K562 (cell line): Measurements from ENCODE around the gene VENTX. TPM values are rescaled to one million over a fixed set of nuclear protein-coding genes. Genes with fewer than 3 reads are reported as not detected.
A peak's percentile ranks its signal among the peaks of the same experiment; 100 is the strongest.

Experiments
- BMI1 ChIP-seq: fragments of 150-350 bp; IDR thresholded peaks from 2 replicates; pipeline ENCODE4 v1.6.1; 2014; ENCODE audit warnings: low read length
- CTBP1 ChIP-seq: fragments of 450-650 bp; IDR thresholded peaks from 2 replicates; pipeline ENCODE4 v1.6.1; 2016; ENCODE audit warnings: borderline replicate concordance
- EP400 ChIP-seq: fragments of 450-650 bp; IDR thresholded peaks from 2 replicates; pipeline ENCODE4 v1.6.1; 2017; ENCODE audit warnings: antibody characterized with exemption, mild to moderate bottlenecking, moderate library complexity
- HDAC1 ChIP-seq, 2 experiments: fragments of 450-650 bp; IDR thresholded peaks; 2 replicates each; pipeline ENCODE4 v1.6.1; 2016 to 2017; ENCODE audit warnings: inconsistent platforms in 1 of 2, mild to moderate bottlenecking in 1 of 2, moderate library complexity in 1 of 2
- HOXB6 ChIP-seq: fragments of 250-450 bp; sonication (Bioruptor Pico); IDR thresholded peaks from 2 replicates; pipeline ENCODE4 v1.5.1; 2022; ENCODE audit warnings: mild to moderate bottlenecking, borderline replicate concordance
- MECOM ChIP-seq: fragments of 250-450 bp; sonication (Bioruptor Pico); IDR thresholded peaks from 2 replicates; pipeline ENCODE4 v1.8.0; 2022; ENCODE audit warnings: inconsistent platforms
- MYC ChIP-seq, 2 experiments: fragments of 250-450 bp in 1 of 2; sonication (Bioruptor Pico) in 1 of 2; IDR thresholded peaks; 2 replicates each; pipeline versions ENCODE4 v1.5.1 to v1.6.1; 2012 to 2021; ENCODE audit warnings: low read depth in 2 of 2, borderline replicate concordance in 1 of 2, improper control_type of control experiment in 1 of 2, low read length in 1 of 2, mild to moderate bottlenecking in 1 of 2, moderate library complexity in 1 of 2
- NFRKB ChIP-seq: fragments of 450-650 bp; IDR thresholded peaks from 2 replicates; pipeline ENCODE4 v1.6.1; 2016; ENCODE audit warnings: low read depth
- NONO ChIP-seq, 2 experiments: fragments of 200-400 bp in 1 of 2; fragments of 450-650 bp in 1 of 2; formaldehyde crosslinking in 1 of 2; IDR thresholded peaks; 2 replicates each; pipeline ENCODE4 v1.6.1; 2017; ENCODE audit warnings: low read depth in 2 of 2, mild to moderate bottlenecking in 2 of 2, moderate library complexity in 2 of 2, low read length in 1 of 2
- PHF20 ChIP-seq: fragments of 450-650 bp; IDR thresholded peaks from 2 replicates; pipeline ENCODE4 v1.6.1; 2018; ENCODE audit not compliant: partially characterized antibody
- SRSF7 ChIP-seq: fragments of 200-400 bp; formaldehyde crosslinking; optimal IDR thresholded peaks from 2 replicates; pipeline ENCODE3; 2017; ENCODE audit warnings: mild to moderate bottlenecking, low read depth, low read length
- ZNF764 ChIP-seq: fragments of 250-450 bp; sonication (Bioruptor Pico); IDR thresholded peaks from 2 replicates; pipeline ENCODE4 v1.4.0; 2020; ENCODE audit warnings: low read depth, mild to moderate bottlenecking, moderate library complexity
- ZNF785 ChIP-seq: fragments of 250-450 bp; sonication (Bioruptor Pico); IDR thresholded peaks from 2 replicates; pipeline ENCODE4 v1.4.0; 2020; ENCODE audit warnings: mild to moderate bottlenecking
- polyA plus RNA-seq, 8 experiments: library from polyadenylated mRNA; depleted of rRNA in 4 of 8; stranded (reverse) in 5 of 8; unstranded in 3 of 8; fragments of >200 nt; fragmentation: Nextera tagmentation in 2 of 8; fragmentation: Illumina TruSeq in 1 of 8; extraction: Ambion mirVana in 2 of 8; extraction: Trizol in 1 of 8; gene quantifications; 2 replicates each; pipeline versions ENCODE4 v1.2.1 to v1.2.3, GENCODE V29; 2011 to 2014; ENCODE audit warnings: inconsistent platforms in 1 of 8, missing spikeins in 1 of 8
- total RNA-seq, 7 experiments: library from RNA; depleted of rRNA in 6 of 7; stranded (reverse); fragments of >200 nt in 6 of 7; fragmentation: Illumina TruSeq in 2 of 7; extraction: Trizol in 2 of 7; gene quantifications; 2 replicates each; pipeline versions ENCODE4 v1.2.1 to v1.2.3, GENCODE V29; 2011 to 2021; ENCODE audit warnings: low replicate concordance in 1 of 7
- TF ChIP-seq, protein P1 (sequence below): fragments of 450-650 bp; IDR thresholded peaks from 2 replicates; pipeline ENCODE4 v1.6.1; 2016; ENCODE audit warnings: antibody characterized with exemption
- TF ChIP-seq, protein P2 (sequence below): fragments of 450-650 bp; IDR thresholded peaks from 2 replicates; pipeline ENCODE4 v1.7.0; 2016; ENCODE audit warnings: borderline replicate concordance
- TF ChIP-seq, protein P3 (sequence below): fragments of 450-650 bp; IDR thresholded peaks from 2 replicates; pipeline ENCODE4 v1.6.1; 2018; ENCODE audit not compliant: partially characterized antibody
- TF ChIP-seq, protein P4 (sequence below): fragments of 450-650 bp; IDR thresholded peaks from 2 replicates; pipeline ENCODE4 v1.6.1; 2017; ENCODE audit warnings: mild to moderate bottlenecking, moderate library complexity

VENTX gene
- total and polyA plus RNA-seq, 9 of the 15 experiments (the other 6 are each of a cell fraction or from before 2014, with no cell fraction given) = 0.07 to 0.70 (median 0.20) TPM; not detected in 1

DNA sequence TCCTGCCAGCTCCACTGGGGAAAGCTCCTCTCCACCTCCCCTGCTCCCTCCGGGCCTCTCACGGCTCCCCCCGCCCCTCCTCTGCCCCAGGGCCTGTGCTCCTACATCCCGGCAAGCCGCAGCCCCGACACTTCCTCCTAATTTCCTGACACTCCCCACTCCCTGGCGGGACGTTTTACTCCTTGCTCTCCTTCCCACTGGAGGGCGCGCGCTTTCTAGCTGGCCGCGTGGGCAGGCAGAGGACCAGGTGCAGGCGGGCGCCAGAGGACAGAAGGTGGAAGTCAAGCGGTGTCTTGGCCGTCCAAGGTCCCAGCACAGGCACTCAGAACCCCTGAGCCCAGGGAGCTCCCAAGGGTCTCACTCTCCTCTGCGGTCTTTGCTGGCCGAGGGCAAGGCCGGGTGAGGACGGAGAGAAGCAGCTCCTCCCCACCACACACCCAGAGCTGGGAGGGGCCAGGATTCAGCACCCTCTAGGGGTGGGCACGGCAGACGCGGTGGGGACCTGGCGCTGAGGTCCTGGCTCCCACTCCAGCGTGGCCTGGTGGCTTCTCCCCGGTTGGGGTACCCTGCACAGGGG, 19.9 kb downstream of the VENTX start (continued):
- TF ChIP-seq, protein P1, sequence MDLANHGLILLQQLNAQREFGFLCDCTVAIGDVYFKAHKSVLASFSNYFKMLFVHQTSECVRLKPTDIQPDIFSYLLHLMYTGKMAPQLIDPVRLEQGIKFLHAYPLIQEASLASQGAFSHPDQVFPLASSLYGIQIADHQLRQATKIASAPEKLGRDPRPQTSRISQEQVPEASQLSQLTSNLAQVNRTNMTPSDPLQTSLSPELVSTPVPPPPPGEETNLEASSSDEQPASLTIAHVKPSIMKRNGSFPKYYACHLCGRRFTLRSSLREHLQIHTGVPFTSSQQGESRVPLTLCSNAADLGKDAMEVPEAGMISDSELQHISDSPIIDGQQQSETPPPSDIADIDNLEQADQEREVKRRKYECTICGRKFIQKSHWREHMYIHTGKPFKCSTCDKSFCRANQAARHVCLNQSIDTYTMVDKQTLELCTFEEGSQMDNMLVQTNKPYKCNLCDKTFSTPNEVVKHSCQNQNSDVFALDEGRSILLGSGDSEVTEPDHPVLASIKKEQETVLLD = no peak
- TF ChIP-seq MECOM (CRISPR knock-in tag) = no peak
- TF ChIP-seq SRSF7 = no peak
- no peak for TF ChIP-seq ZNF785 (CRISPR knock-in tag)
- peak; percentile 16 for TF ChIP-seq PHF20
- TF ChIP-seq CTBP1 = peak; percentile 84; the same call in 1 of the 2 replicates
- TF ChIP-seq, protein P2, sequence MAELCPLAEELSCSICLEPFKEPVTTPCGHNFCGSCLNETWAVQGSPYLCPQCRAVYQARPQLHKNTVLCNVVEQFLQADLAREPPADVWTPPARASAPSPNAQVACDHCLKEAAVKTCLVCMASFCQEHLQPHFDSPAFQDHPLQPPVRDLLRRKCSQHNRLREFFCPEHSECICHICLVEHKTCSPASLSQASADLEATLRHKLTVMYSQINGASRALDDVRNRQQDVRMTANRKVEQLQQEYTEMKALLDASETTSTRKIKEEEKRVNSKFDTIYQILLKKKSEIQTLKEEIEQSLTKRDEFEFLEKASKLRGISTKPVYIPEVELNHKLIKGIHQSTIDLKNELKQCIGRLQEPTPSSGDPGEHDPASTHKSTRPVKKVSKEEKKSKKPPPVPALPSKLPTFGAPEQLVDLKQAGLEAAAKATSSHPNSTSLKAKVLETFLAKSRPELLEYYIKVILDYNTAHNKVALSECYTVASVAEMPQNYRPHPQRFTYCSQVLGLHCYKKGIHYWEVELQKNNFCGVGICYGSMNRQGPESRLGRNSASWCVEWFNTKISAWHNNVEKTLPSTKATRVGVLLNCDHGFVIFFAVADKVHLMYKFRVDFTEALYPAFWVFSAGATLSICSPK = no peak
- TF ChIP-seq MYC (IDR thresholded peaks at IDR 0.05; ENCODE audit: low read depth, low read length) = peak; percentile 87
- no peak for TF ChIP-seq MYC (CRISPR knock-in tag; IDR thresholded peaks at IDR 0.05; ENCODE audit: borderline replicate concordance, low read depth)
- TF ChIP-seq, protein P3, sequence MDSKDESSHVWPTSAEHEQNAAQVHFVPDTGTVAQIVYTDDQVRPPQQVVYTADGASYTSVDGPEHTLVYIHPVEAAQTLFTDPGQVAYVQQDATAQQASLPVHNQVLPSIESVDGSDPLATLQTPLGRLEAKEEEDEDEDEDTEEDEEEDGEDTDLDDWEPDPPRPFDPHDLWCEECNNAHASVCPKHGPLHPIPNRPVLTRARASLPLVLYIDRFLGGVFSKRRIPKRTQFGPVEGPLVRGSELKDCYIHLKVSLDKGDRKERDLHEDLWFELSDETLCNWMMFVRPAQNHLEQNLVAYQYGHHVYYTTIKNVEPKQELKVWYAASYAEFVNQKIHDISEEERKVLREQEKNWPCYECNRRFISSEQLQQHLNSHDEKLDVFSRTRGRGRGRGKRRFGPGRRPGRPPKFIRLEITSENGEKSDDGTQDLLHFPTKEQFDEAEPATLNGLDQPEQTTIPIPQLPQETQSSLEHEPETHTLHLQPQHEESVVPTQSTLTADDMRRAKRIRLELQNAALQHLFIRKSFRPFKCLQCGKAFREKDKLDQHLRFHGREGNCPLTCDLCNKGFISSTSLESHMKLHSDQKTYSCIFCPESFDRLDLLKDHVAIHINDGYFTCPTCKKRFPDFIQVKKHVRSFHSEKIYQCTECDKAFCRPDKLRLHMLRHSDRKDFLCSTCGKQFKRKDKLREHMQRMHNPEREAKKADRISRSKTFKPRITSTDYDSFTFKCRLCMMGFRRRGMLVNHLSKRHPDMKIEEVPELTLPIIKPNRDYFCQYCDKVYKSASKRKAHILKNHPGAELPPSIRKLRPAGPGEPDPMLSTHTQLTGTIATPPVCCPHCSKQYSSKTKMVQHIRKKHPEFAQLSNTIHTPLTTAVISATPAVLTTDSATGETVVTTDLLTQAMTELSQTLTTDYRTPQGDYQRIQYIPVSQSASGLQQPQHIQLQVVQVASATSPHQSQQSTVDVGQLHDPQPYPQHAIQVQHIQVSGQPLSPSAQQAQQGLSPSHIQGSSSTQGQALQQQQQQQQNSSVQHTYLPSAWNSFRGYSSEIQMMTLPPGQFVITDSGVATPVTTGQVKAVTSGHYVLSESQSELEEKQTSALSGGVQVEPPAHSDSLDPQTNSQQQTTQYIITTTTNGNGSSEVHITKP = peak; percentile 69
- TF ChIP-seq HDAC1 (IDR thresholded peaks at IDR 0.05) = 0 out of 4 replicates have a peak, but pooled peaks of 1 of the 2 experiments have one; percentile 59
- TF ChIP-seq NFRKB = no peak
- no peak for TF ChIP-seq BMI1
- no peak for TF ChIP-seq ZNF764
- TF ChIP-seq HOXB6 (CRISPR knock-in tag) = no peak
- TF ChIP-seq NONO (IDR thresholded peaks at IDR 0.05; ENCODE audit: low read depth in 2 of 2, low read length in 1 of 2) = no peak
- TF ChIP-seq, protein P4, sequence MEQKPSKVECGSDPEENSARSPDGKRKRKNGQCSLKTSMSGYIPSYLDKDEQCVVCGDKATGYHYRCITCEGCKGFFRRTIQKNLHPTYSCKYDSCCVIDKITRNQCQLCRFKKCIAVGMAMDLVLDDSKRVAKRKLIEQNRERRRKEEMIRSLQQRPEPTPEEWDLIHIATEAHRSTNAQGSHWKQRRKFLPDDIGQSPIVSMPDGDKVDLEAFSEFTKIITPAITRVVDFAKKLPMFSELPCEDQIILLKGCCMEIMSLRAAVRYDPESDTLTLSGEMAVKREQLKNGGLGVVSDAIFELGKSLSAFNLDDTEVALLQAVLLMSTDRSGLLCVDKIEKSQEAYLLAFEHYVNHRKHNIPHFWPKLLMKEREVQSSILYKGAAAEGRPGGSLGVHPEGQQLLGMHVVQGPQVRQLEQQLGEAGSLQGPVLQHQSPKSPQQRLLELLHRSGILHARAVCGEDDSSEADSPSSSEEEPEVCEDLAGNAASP = no peak
- peak; percentile 79 for TF ChIP-seq EP400
